MCF 10A (cell line): Measurements from ENCODE around the gene OR2T2. TPM values are rescaled to one million over a fixed set of nuclear protein-coding genes. Genes with fewer than 3 reads are reported as not detected.
"Not testable (repeated sequence)": the region's sequence is repeated elsewhere in the genome, so short reads cannot be mapped to it uniquely, and the experiment has no call there.

Experiments
- BruUV-seq: library from RNA; stranded (reverse); fragments of 400-500 nt; replicated peaks from 2 replicates; lab custom pipeline; 2021; lab: Mats Ljungman, UMichigan
- CTCF ChIA-PET: fragments of 300-600 bp; sonication (Branson Sonifier 250); formaldehyde crosslinking; extraction: SDS; loops from one replicate; lab custom pipeline; 2021; ENCODE audit warnings: antibody characterized with exemption, inconsistent platforms; lab: Yijun Ruan, JAX
- POLR2A ChIA-PET: fragments of 300-600, 350-650 bp; sonication (Branson Sonifier 250); formaldehyde crosslinking; extraction: SDS; loops from one replicate; lab custom pipeline; 2020; ENCODE audit warnings: antibody characterized with exemption, inconsistent platforms; lab: Yijun Ruan, JAX
- DNase-seq: peaks from one replicate; pipeline ENCODE4 v3.0.0-alpha.2; 2018; ENCODE audit not compliant: unreplicated experiment
- H3K27ac Mint-ChIP-seq: one replicate; pipeline ENCODE4 v1.8.0; 2022; ENCODE audit warnings: mild to moderate bottlenecking, low read depth, mixed read lengths; ENCODE audit not compliant: unreplicated experiment
- H3K27me3 Mint-ChIP-seq: one replicate; pipeline ENCODE4 v1.8.0; 2022; ENCODE audit warnings: mixed read lengths; ENCODE audit not compliant: insufficient read depth, unreplicated experiment
- H3K36me3 Mint-ChIP-seq: one replicate; pipeline ENCODE4 v1.8.0; 2022; ENCODE audit warnings: mild to moderate bottlenecking, moderate library complexity, mixed read lengths; ENCODE audit not compliant: insufficient read depth, unreplicated experiment
- H3K4me1 Mint-ChIP-seq: one replicate; pipeline ENCODE4 v1.8.0; 2022; ENCODE audit warnings: mixed read lengths; ENCODE audit not compliant: insufficient read depth, unreplicated experiment
- H3K4me3 Mint-ChIP-seq: one replicate; pipeline ENCODE4 v1.8.0; 2022; ENCODE audit warnings: mild to moderate bottlenecking, moderate library complexity, mixed read lengths; ENCODE audit not compliant: unreplicated experiment
- H3K9me3 Mint-ChIP-seq: one replicate; pipeline ENCODE4 v1.8.0; 2022; ENCODE audit warnings: mixed read lengths; ENCODE audit not compliant: unreplicated experiment
- CTCF ChIP-seq: fragments of 200-600 bp; IDR thresholded peaks from one replicate; pipeline ENCODE4 v1.8.0; 2022; ENCODE audit warnings: antibody characterized with exemption, mild to moderate bottlenecking; ENCODE audit not compliant: unreplicated experiment
- intact Hi-C: fragments of 100-400 bp; cut with micrococcal nuclease; formaldehyde crosslinking; loops from 2 replicates; pipeline ENCODE4 v1.14.1; 2022
- total RNA-seq: library from RNA; stranded (reverse); gene quantifications from 2 replicates; pipeline ENCODE4 v1.2.3, GENCODE V29; 2022

OR2T2 gene
- total RNA-seq, 1 experiment from 2014 or later, result not detected

GRCh38 chr1:248471154-248471553, 25.7 kb downstream of the OR2T2 start:
- H3K4me3 Mint-ChIP-seq, result no peak overlapping the region
- ChIA-PET POLR2A (interaction anchor here (0.6 kb wide), 1 partner anchor 709 kb away, joined by 3 read pairs; no protein-coding TSS in a partner anchor), CTCF (interaction anchor here (0.6 to 0.9 kb wide), 4 partner anchors 55 to 300 kb away, joined by 3 read pairs; no protein-coding TSS in a partner anchor)
- H3K9me3 Mint-ChIP-seq, result no peaks in the 10 kb centered on the region
- no peak overlapping the region for H3K27ac Mint-ChIP-seq
- no peak for DNase-seq
- peaks cover 34% of the 10 kb centered on the region for H3K27me3 Mint-ChIP-seq
- no TSS peak for BruUV-seq
- intact Hi-C loops, result no loop called here
- peaks cover 8% of the 10 kb centered on the region for H3K4me1 Mint-ChIP-seq
- TF ChIP-seq CTCF, result no peak
- no peaks in the 10 kb centered on the region for H3K36me3 Mint-ChIP-seq

- POLR2A ChIA-PET, H3K27ac Mint-ChIP-seq, H3K4me1 Mint-ChIP-seq, intact Hi-C loops, H3K9me3 Mint-ChIP-seq, H3K36me3 Mint-ChIP-seq, BruUV-seq, DNase-seq, CTCF ChIA-PET, H3K4me3 Mint-ChIP-seq: not testable (repeated sequence)
- H3K27me3 Mint-ChIP-seq, result peaks cover 41% of the 10 kb centered on the region
Observed at GRCh38 chr1:248472111-248472510, 26.7 kb downstream of the OR2T2 start.

GRCh38 chr1:248473051-248473450, 27.6 kb downstream of the OR2T2 start, which contains the start of gene OR2T3:
Gene OR2T3, plus strand, starts transcription at chr1:248473351. Its CDS starts 0 bp downstream, at chr1:248473351.
- H3K4me3 Mint-ChIP-seq, H3K36me3 Mint-ChIP-seq, DNase-seq, H3K9me3 Mint-ChIP-seq, H3K4me1 Mint-ChIP-seq, BruUV-seq, H3K27ac Mint-ChIP-seq, POLR2A ChIA-PET, CTCF ChIA-PET, intact Hi-C loops: not testable (repeated sequence)
- peaks cover 51% of the 10 kb centered on the region for H3K27me3 Mint-ChIP-seq

GRCh38 chr1:248475660-248476059, 30.2 kb downstream of the OR2T2 start:
- H3K27ac Mint-ChIP-seq, BruUV-seq, H3K9me3 Mint-ChIP-seq, H3K4me1 Mint-ChIP-seq, H3K4me3 Mint-ChIP-seq, DNase-seq, POLR2A ChIA-PET, CTCF ChIA-PET, H3K36me3 Mint-ChIP-seq, intact Hi-C loops: not testable (repeated sequence)
- H3K27me3 Mint-ChIP-seq, result peaks cover 65% of the 10 kb centered on the region

- BruUV-seq, H3K36me3 Mint-ChIP-seq, intact Hi-C loops, DNase-seq, H3K9me3 Mint-ChIP-seq, H3K27ac Mint-ChIP-seq, POLR2A ChIA-PET, CTCF ChIA-PET, H3K4me1 Mint-ChIP-seq: not testable (repeated sequence)
- peak overlapping the region; percentile 22 for H3K4me3 Mint-ChIP-seq
- peaks cover 50% of the 10 kb centered on the region for H3K27me3 Mint-ChIP-seq
Observed at GRCh38 chr1:248481686-248482579, 36.5 kb downstream of the OR2T2 start.

- H3K4me3 Mint-ChIP-seq, H3K27ac Mint-ChIP-seq, POLR2A ChIA-PET, CTCF ChIA-PET, H3K4me1 Mint-ChIP-seq, H3K36me3 Mint-ChIP-seq, intact Hi-C loops, BruUV-seq, H3K27me3 Mint-ChIP-seq, DNase-seq, H3K9me3 Mint-ChIP-seq: not testable (repeated sequence)
Observed at GRCh38 chr1:248488289-248488688, 42.9 kb downstream of the OR2T2 start, which contains the start of gene OR2T5. Gene OR2T5, plus strand, starts transcription at chr1:248488589. Its CDS starts 0 bp downstream, at chr1:248488589.

GRCh38 chr1:248496661-248497060, 51.2 kb downstream of the OR2T2 start:
- DNase-seq, H3K4me1 Mint-ChIP-seq, H3K4me3 Mint-ChIP-seq, H3K36me3 Mint-ChIP-seq, H3K9me3 Mint-ChIP-seq, H3K27ac Mint-ChIP-seq, POLR2A ChIA-PET, intact Hi-C loops, CTCF ChIA-PET, BruUV-seq: not testable (repeated sequence)
- peaks cover 15% of the 10 kb centered on the region for H3K27me3 Mint-ChIP-seq

- POLR2A ChIA-PET, H3K27ac Mint-ChIP-seq, DNase-seq, H3K36me3 Mint-ChIP-seq, H3K9me3 Mint-ChIP-seq, intact Hi-C loops, H3K4me3 Mint-ChIP-seq, H3K4me1 Mint-ChIP-seq, BruUV-seq, CTCF ChIA-PET: not testable (repeated sequence)
- peaks cover 16% of the 10 kb centered on the region for H3K27me3 Mint-ChIP-seq
Observed at GRCh38 chr1:248500305-248501035, 55.0 kb downstream of the OR2T2 start.
